Upper lobe of right lung (tissue), 1 donor: ENCODE measurements around the gene TOX4. TPM values are rescaled to one million over a fixed set of nuclear protein-coding genes. Genes with fewer than 3 reads are reported as not detected.
A peak's percentile ranks its signal among the peaks of the same experiment; 100 is the strongest.

Experiments
- ATAC-seq: fragments of 200-7000 bp; cut with Tn5 transposase; one replicate; pipeline ENCODE4 v1.9.1; 2020; ENCODE audit warnings: mild to moderate bottlenecking, moderate library complexity
- DNase-seq: peaks from one replicate; pipeline ENCODE4 v3.0.0-alpha.2; 2020
- H3K27ac ChIP-seq: fragments of 200-600 bp; one replicate; pipeline ENCODE4 v1.8.0; 2022
- H3K27me3 ChIP-seq: fragments of 200-600 bp; one replicate; pipeline ENCODE4 v1.8.0; 2022; ENCODE audit warnings: mild to moderate bottlenecking
- H3K36me3 ChIP-seq: fragments of 200-600 bp; one replicate; pipeline ENCODE4 v1.8.0; 2022
- H3K4me1 ChIP-seq: fragments of 200-600 bp; one replicate; pipeline ENCODE4 v1.8.0; 2022
- H3K4me3 ChIP-seq: fragments of 200-600 bp; one replicate; pipeline ENCODE4 v1.8.0; 2022; ENCODE audit warnings: mild to moderate bottlenecking
- H3K9me3 ChIP-seq: fragments of 200-600 bp; one replicate; pipeline ENCODE4 v1.8.0; 2022
- CTCF ChIP-seq: fragments of 200-600 bp; IDR thresholded peaks from one replicate; pipeline ENCODE4 v1.8.0; 2022; ENCODE audit warnings: antibody characterized with exemption
- intact Hi-C: fragments of 100-400 bp; cut with DNase I; formaldehyde crosslinking; loops from one replicate; pipeline ENCODE4 v1.11.0; 2022
- total RNA-seq: library from RNA; stranded (reverse); fragmentation: NEBNext Ultra II Directional; extraction: Animal tissue kit (Norgen Biotek cat#: 25700); gene quantifications from one replicate; pipeline ENCODE4 v1.2.1, GENCODE V29; 2021
- donor health status: DM: no; HTN: yes; CAD: no; lungs with severe emphysema.

TOX4 gene
- total RNA-seq, 1 donor from 2014 or later: 69.4 TPM

- Histone ChIP-seq H3K4me1 (peaks cover 6% of the 10 kb centered on the region), H3K27ac (no peak within 1 kb of the TSS), H3K9me3 (no peaks in the 10 kb centered on the region), H3K4me3 (peak within 1 kb of the TSS; percentile 62), H3K36me3 (no peaks in the 10 kb centered on the region), H3K27me3 (no peaks in the 10 kb centered on the region)
- intact Hi-C loops: no loop called here
- ATAC-seq: peak; percentile 92
- TF ChIP-seq CTCF: no peak
- DNase-seq: peak; percentile 89
Observed at GRCh38 chr14:21525962-21526671, 49.1 kb downstream of the TOX4 start, which contains the start of gene SALL2. Gene SALL2, minus strand, starts transcription at chr14:21526346. Its CDS starts 219 bp downstream, at chr14:21526127.

- H3K4me1 ChIP-seq: peaks cover 6% of the 10 kb centered on the region
- H3K9me3 ChIP-seq: no peaks in the 10 kb centered on the region
- intact Hi-C loops: no loop called here
- ATAC-seq (no peak), DNase-seq (no peak)
- no peaks in the 10 kb centered on the region for H3K27me3 ChIP-seq
- no peaks in the 10 kb centered on the region for H3K36me3 ChIP-seq
- no peak overlapping the region for H3K27ac ChIP-seq
- no peak for TF ChIP-seq CTCF
- peak overlapping the region; percentile 62 for H3K4me3 ChIP-seq
Observed at GRCh38 chr14:21526672-21527317, 49.8 kb downstream of the TOX4 start.

GRCh38 chr14:21527318-21527679 lies 50.3 kb downstream of the TOX4 start:
- no peak for ATAC-seq
- TF ChIP-seq CTCF: no peak
- Histone ChIP-seq H3K4me1 (peaks cover 6% of the 10 kb centered on the region), H3K27me3 (no peaks in the 10 kb centered on the region), H3K4me3 (no peak overlapping the region), H3K36me3 (no peaks in the 10 kb centered on the region), H3K27ac (no peak overlapping the region), H3K9me3 (no peaks in the 10 kb centered on the region)
- intact Hi-C loops: no loop called here
- DNase-seq: no peak

- intact Hi-C loops: no loop called here
- H3K36me3 ChIP-seq: no peaks in the 10 kb centered on the region
- ATAC-seq: no peak
- DNase-seq: no peak
- no peaks in the 10 kb centered on the region for H3K27me3 ChIP-seq
- no peak overlapping the region for H3K4me3 ChIP-seq
- H3K27ac ChIP-seq: no peak overlapping the region
- TF ChIP-seq CTCF: no peak
- peaks cover 6% of the 10 kb centered on the region for H3K4me1 ChIP-seq
- H3K9me3 ChIP-seq: no peaks in the 10 kb centered on the region
Observed at GRCh38 chr14:21528381-21529348, 51.7 kb downstream of the TOX4 start.

GRCh38 chr14:21529515-21529914 lies 52.5 kb downstream of the TOX4 start:
- DNase-seq (no peak), ATAC-seq (no peak)
- TF ChIP-seq CTCF: no peak
- no peaks in the 10 kb centered on the region for H3K36me3 ChIP-seq
- peaks cover 6% of the 10 kb centered on the region for H3K4me1 ChIP-seq
- no peaks in the 10 kb centered on the region for H3K9me3 ChIP-seq
- peaks cover 4% of the 10 kb centered on the region for H3K27me3 ChIP-seq
- no peak overlapping the region for H3K4me3 ChIP-seq
- H3K27ac ChIP-seq: no peak overlapping the region
- intact Hi-C loops: no loop called here
